Occipital lobe (tissue), 2 donors: Measurements from ENCODE around the gene HAGHL. TPM values are rescaled to one million over a fixed set of nuclear protein-coding genes. Genes with fewer than 3 reads are reported as not detected.
"Not testable (repeated sequence)": the region's sequence is repeated elsewhere in the genome, so short reads cannot be mapped to it uniquely, and the experiment has no call there.

Experiments
- DNase-seq: peaks from one replicate; lab custom pipeline; 2025; lab: John Stamatoyannopoulos, UW
- total RNA-seq: library from RNA; depleted of rRNA; stranded (reverse); fragments of >200 nt; gene quantifications from one replicate; pipeline ENCODE4 v1.2.3, GENCODE V29; 2014

Gene HAGHL
- total RNA-seq, 1 donor from 2014 or later: 7.0 TPM

GRCh38 chr16:707062-707538 is 19.8 kb upstream of the HAGHL start:
- no peak for DNase-seq

- DNase-seq: no peak
Measured at GRCh38 chr16:708019-708418, 18.9 kb upstream of the HAGHL start.

GRCh38 chr16:708959-709358 is 17.9 kb upstream of the HAGHL start:
- DNase-seq: no peak

- DNase-seq: peak; percentile 90
Measured at GRCh38 chr16:709566-710499, 17.1 kb upstream of the HAGHL start.

- no peak for DNase-seq
Measured at GRCh38 chr16:710500-711075, 16.3 kb upstream of the HAGHL start.

- DNase-seq: no peak
Measured at GRCh38 chr16:711084-711483, 15.8 kb upstream of the HAGHL start.

- peak; percentile 36 for DNase-seq
Measured at GRCh38 chr16:711548-712320, 15.2 kb upstream of the HAGHL start.

- DNase-seq: not testable (repeated sequence)
Measured at GRCh38 chr16:712740-713250, 14.1 kb upstream of the HAGHL start.

- no peak for DNase-seq
Measured at GRCh38 chr16:714079-714478, 12.8 kb upstream of the HAGHL start.

GRCh38 chr16:714558-715476 is 12.1 kb upstream of the HAGHL start, which contains the start of gene METRN:
Gene METRN (plus strand): TSS chr16:715118. CDS start chr16:715290, 172 bp downstream.
- DNase-seq: peak; percentile 85

GRCh38 chr16:715477-716199 is 11.3 kb upstream of the HAGHL start:
- DNase-seq: no peak

GRCh38 chr16:716200-716568 is 10.7 kb upstream of the HAGHL start:
- peak; percentile 74 for DNase-seq

GRCh38 chr16:716768-717325 is 10.1 kb upstream of the HAGHL start:
- no peak for DNase-seq

- no peak for DNase-seq
Measured at GRCh38 chr16:717450-718245, 9.3 kb upstream of the HAGHL start.

- no peak for DNase-seq
Measured at GRCh38 chr16:718389-718788, 8.5 kb upstream of the HAGHL start.

- DNase-seq: no peak
Measured at GRCh38 chr16:718922-719321, 8.0 kb upstream of the HAGHL start.

- no peak for DNase-seq
Measured at GRCh38 chr16:719815-720446, 7.0 kb upstream of the HAGHL start.

- peak; percentile 74 for DNase-seq
Measured at GRCh38 chr16:720447-720989, 6.4 kb upstream of the HAGHL start.
